Breast epithelium (tissue), 4 donors: ENCODE results near the gene UBASH3B. TPM values are rescaled to one million over a fixed set of nuclear protein-coding genes. Genes with fewer than 3 reads are reported as not detected.

ENCODE experiments used
- DNase-seq, 2 donors: peaks; one replicate each; pipeline ENCODE4 v3.0.0-alpha.2; 2019; ENCODE audit warnings: low spot score in 2 of 2
- H3K27ac ChIP-seq, 2 donors: fragments of 200-600 bp; sonication (generic) in 1 of 2; one replicate each; pipeline ENCODE4 v1.5.1; 2016 to 2019; ENCODE audit warnings: mild to moderate bottlenecking in 1 of 2
- H3K27me3 ChIP-seq, 2 donors: fragments of 200-600 bp; sonication (generic) in 1 of 2; one replicate each; pipeline versions ENCODE4 v1.5.1 to v1.6.0; 2017 to 2019; ENCODE audit warnings: control low read depth in 1 of 2, mild to moderate bottlenecking in 1 of 2
- H3K36me3 ChIP-seq: fragments of 200-600 bp; one replicate; pipeline ENCODE4 v1.5.1; 2019
- H3K4me1 ChIP-seq, 2 donors: fragments of 200-600 bp; sonication (generic); one replicate each; pipeline ENCODE4 v1.5.1; 2016 to 2019; ENCODE audit warnings: control low read depth in 1 of 2
- H3K4me3 ChIP-seq, 3 donors: fragments of 200-600 bp; sonication (generic); 1 replicate in 2 of 3; 2 replicates in 1 of 3; pipeline ENCODE4 v1.5.1; 2016 to 2019; ENCODE audit warnings: mild to moderate bottlenecking in 3 of 3, moderate library complexity in 2 of 3
- H3K9me3 ChIP-seq, 2 donors: fragments of 200-600 bp; sonication (generic) in 1 of 2; one replicate each; pipeline ENCODE4 v1.5.1; 2016 to 2019; ENCODE audit warnings: control low read depth in 1 of 2
- POLR2A ChIP-seq: fragments of 450-650 bp; IDR thresholded peaks from one replicate; pipeline ENCODE4 v1.6.1; 2016; ENCODE audit warnings: antibody characterized with exemption, mild to moderate bottlenecking, moderate library complexity
- POLR2AphosphoS5 ChIP-seq, 3 donors: sonication (generic); formaldehyde crosslinking; IDR thresholded peaks; one replicate each; pipeline ENCODE4 v1.6.1; 2017; ENCODE audit warnings: antibody characterized with exemption in 3 of 3
- intact Hi-C: fragments of 100-400 bp; cut with DNase I; formaldehyde crosslinking; loops from one replicate; pipeline ENCODE4 v1.15.1; 2023; ENCODE audit warnings: low total_unique reads
- total RNA-seq, 3 donors: library from RNA; depleted of rRNA; stranded (reverse); fragments of >200 nt; gene quantifications; one replicate each; pipeline ENCODE4 v1.1.0, GENCODE V29; 2016
- TF ChIP-seq, protein P1 (sequence below), 3 donors: fragments of 450-650 bp; IDR thresholded peaks; one replicate each; pipeline ENCODE4 v1.5.1; 2016 to 2017; ENCODE audit warnings: antibody characterized with exemption in 3 of 3, mild to moderate bottlenecking in 3 of 3, moderate library complexity in 3 of 3

The UBASH3B gene
- total RNA-seq, 3 donors from 2014 or later: 4.7 to 6.2 (median 4.8) TPM

DNA sequence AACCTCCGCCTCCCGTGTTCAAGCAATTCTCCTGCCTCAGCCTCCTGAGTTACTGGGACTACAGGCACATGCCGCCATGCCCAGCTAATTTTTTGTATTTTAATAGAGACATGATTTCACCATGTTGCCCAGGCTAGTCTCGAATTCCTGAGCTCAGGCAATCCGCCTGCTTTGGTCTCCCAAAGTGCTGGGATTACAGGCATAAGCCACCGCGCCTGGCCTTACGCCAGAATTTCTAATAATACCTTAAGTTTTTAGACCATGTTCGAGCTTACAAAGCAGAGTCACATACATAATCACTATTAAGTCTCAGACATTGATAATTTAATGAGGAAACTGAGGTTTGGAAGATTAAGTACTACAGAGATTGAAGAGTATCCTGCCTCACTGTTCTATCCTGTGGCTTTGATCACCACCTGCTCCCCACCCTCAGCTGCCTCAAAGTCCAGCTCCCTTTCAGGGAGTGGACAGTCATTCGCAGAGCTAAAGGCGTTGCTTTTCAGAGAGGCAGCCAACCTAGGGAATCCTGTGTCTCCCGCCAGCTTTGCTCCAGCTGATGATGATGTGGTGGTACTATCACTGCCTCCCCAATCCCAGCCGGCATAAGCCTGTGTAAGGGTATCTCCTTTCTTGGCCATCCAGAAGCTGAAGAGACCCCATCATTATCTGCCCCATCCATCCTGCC is 7.7 kb downstream of the UBASH3B start:
- intact Hi-C loops: no loop called here
- Histone ChIP-seq H3K27ac (no peak overlapping the region), H3K27me3 (no peaks in the 10 kb centered on the region), H3K9me3 (no peaks in the 10 kb centered on the region), H3K36me3 (no peaks in the 10 kb centered on the region), H3K4me3 (no peak overlapping the region), H3K4me1 (no peaks in the 10 kb centered on the region)
- DNase-seq: peak in 1 of 2 donors; percentile 25
- TF ChIP-seq, protein P1, sequence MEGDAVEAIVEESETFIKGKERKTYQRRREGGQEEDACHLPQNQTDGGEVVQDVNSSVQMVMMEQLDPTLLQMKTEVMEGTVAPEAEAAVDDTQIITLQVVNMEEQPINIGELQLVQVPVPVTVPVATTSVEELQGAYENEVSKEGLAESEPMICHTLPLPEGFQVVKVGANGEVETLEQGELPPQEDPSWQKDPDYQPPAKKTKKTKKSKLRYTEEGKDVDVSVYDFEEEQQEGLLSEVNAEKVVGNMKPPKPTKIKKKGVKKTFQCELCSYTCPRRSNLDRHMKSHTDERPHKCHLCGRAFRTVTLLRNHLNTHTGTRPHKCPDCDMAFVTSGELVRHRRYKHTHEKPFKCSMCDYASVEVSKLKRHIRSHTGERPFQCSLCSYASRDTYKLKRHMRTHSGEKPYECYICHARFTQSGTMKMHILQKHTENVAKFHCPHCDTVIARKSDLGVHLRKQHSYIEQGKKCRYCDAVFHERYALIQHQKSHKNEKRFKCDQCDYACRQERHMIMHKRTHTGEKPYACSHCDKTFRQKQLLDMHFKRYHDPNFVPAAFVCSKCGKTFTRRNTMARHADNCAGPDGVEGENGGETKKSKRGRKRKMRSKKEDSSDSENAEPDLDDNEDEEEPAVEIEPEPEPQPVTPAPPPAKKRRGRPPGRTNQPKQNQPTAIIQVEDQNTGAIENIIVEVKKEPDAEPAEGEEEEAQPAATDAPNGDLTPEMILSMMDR (IDR thresholded peaks at IDR 0.05): no peak
- no peak for TF ChIP-seq POLR2AphosphoS5 (IDR thresholded peaks at IDR 0.05)
- TF ChIP-seq POLR2A: no peak

DNA sequence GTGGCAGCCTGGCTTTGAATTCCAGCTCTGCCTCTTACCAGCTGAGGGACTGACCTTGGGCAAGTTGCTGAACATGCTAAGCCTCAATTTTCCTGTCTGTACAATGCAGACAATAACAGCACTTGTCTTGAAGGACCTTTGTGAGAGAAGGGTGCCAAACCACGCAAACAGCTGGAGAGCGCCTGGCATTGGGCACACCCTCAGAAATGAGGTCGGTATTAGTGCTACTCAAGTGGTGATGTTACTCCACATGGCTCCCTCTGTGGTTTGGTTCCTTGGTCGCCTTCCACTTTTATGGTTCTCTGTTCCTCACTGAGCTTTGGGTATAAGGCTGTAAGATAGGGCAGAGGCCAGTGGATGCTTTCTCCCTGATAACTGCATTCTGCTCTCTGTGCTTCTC is 8.2 kb downstream of the UBASH3B start:
- no peak overlapping the region for H3K4me3 ChIP-seq
- H3K27ac ChIP-seq: no peak overlapping the region
- intact Hi-C loops: no loop called here
- no peak for DNase-seq
- H3K4me1 ChIP-seq: no peaks in the 10 kb centered on the region
- no peaks in the 10 kb centered on the region for H3K27me3 ChIP-seq
- no peaks in the 10 kb centered on the region for H3K9me3 ChIP-seq
- H3K36me3 ChIP-seq: no peaks in the 10 kb centered on the region
- TF ChIP-seq, protein P1 (IDR thresholded peaks at IDR 0.05): no peak
- TF ChIP-seq POLR2A (no peak), POLR2AphosphoS5 (IDR thresholded peaks at IDR 0.05) (no peak)

DNA sequence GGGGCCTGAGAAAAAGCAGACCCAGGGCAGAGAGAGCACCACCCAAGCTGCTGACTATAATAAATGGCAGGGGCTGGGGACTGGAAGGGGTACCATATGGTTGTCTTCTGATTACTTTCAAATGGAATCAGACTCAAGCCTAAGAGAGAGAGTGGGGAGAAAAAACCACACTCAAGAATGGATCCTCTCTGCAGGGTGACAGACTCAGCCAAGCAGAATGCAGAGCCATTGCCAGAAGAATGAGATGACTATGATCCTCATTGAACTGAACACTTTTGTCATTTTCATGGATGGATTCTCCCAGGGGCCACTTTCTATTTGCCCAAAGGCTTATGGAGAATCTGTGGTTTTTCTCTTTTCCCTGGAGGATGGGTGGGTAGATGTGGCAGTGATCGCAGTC is 8.7 kb downstream of the UBASH3B start:
- H3K9me3 ChIP-seq: peaks cover 0 to 3% of the 10 kb centered on the region in 2 donors
- TF ChIP-seq POLR2AphosphoS5 (IDR thresholded peaks at IDR 0.05): no peak
- TF ChIP-seq, protein P1 (IDR thresholded peaks at IDR 0.05): no peak
- no peak for TF ChIP-seq POLR2A
- DNase-seq: no peak
- H3K36me3 ChIP-seq: no peaks in the 10 kb centered on the region
- no peak overlapping the region for H3K4me3 ChIP-seq
- H3K27ac ChIP-seq: no peak overlapping the region
- no peaks in the 10 kb centered on the region for H3K4me1 ChIP-seq
- H3K27me3 ChIP-seq: no peaks in the 10 kb centered on the region
- intact Hi-C loops: no loop called here

DNA sequence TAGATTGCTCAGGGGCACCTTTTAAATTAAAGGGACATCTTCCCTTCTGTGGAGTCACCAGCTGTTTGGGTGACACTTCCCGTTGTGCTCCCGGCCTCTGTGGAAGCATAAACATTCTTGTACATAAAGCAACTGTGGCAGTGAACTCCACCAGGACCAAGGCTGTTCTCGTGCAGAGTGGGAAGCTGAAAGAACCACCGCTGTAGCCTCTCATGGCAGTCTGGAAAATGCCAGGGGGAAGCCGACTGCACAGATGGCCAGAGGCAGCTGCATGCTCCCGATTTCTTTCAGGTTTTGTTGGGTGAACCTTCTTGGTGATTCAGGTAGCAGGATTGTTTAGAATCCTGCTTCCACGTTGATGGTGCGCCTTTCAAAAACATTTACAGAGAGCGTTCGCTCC is 10.3 kb downstream of the UBASH3B start:
- no peak overlapping the region for H3K4me3 ChIP-seq
- no peak for DNase-seq

DNA sequence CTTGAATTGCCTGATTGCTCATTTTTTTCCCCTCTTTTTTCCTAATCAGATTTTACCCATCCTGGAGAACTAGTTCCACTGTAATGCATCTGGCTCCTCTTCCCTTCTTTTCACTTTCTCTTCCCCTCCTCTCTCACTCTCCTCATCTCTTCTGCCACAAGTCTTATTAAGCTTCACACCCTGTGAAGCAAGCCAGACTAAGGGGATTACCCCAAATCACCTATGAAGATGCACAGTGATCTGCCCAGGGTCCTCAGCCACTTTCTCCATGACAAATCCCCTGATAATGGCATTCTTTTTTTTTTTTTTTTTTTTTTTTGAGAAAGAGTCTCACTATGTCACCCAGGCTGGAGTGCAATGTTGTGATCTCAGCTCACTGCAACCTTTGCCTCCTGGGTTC is 11.2 kb downstream of the UBASH3B start:
- Histone ChIP-seq H3K36me3 (no peaks in the 10 kb centered on the region), H3K27ac (no peak overlapping the region), H3K9me3 (peaks cover 0 to 3% of the 10 kb centered on the region in 2 donors), H3K4me1 (no peaks in the 10 kb centered on the region), H3K27me3 (no peaks in the 10 kb centered on the region), H3K4me3 (no peak overlapping the region)
- TF ChIP-seq POLR2AphosphoS5 (IDR thresholded peaks at IDR 0.05): no peak
- TF ChIP-seq, protein P1 (IDR thresholded peaks at IDR 0.05): no peak
- TF ChIP-seq POLR2A: no peak
- DNase-seq: no peak
- intact Hi-C loops: loop anchor here (5.0 kb wide), 1 partner anchor 116 kb away; no protein-coding TSS in a partner anchor

More for the DNA sequence above, 10.3 kb downstream of the UBASH3B start:
- intact Hi-C loops: loop anchor here (5.0 kb wide), 1 partner anchor 116 kb away; no protein-coding TSS in a partner anchor
- TF ChIP-seq POLR2A: no peak
- TF ChIP-seq, protein P1 (IDR thresholded peaks at IDR 0.05): no peak
- no peak for TF ChIP-seq POLR2AphosphoS5 (IDR thresholded peaks at IDR 0.05)
- H3K9me3 ChIP-seq: peaks cover 0 to 3% of the 10 kb centered on the region in 2 donors
- H3K27ac ChIP-seq: no peak overlapping the region
- no peaks in the 10 kb centered on the region for H3K4me1 ChIP-seq
- H3K27me3 ChIP-seq: no peaks in the 10 kb centered on the region
- no peaks in the 10 kb centered on the region for H3K36me3 ChIP-seq
